Activated naive CD4-positive, alpha-beta T cell (primary cell): ENCODE data around the gene GABRD.

Source experiments
- DNase-seq, 4 experiments: peaks; one replicate each; lab custom pipeline; 2025; lab: John Stamatoyannopoulos, UW

GABRD gene

GRCh38 chr1:2076826-2077225 is 57.7 kb downstream of the GABRD start:
- no peak for DNase-seq

GRCh38 chr1:2078170-2078569 is 59.0 kb downstream of the GABRD start:
- DNase-seq, result no peak

GRCh38 chr1:2079396-2080085 is 60.4 kb downstream of the GABRD start:
- no peak for DNase-seq

GRCh38 chr1:2080140-2080539 is 61.0 kb downstream of the GABRD start:
- no peak for DNase-seq
